Suprapubic skin (tissue), 4 donors: ENCODE results near the gene TCAIM.

ENCODE experiments used
- EP300 ChIP-seq: sonication (generic); formaldehyde crosslinking; IDR thresholded peaks from one replicate; pipeline ENCODE4 v1.6.1; 2017; ENCODE audit warnings: antibody characterized with exemption
- POLR2A ChIP-seq, 2 donors: fragments of 450-650 bp; IDR thresholded peaks; one replicate each; pipeline ENCODE4 v1.6.1; 2017; ENCODE audit warnings: antibody characterized with exemption in 2 of 2, mild to moderate bottlenecking in 2 of 2, moderate library complexity in 2 of 2
- POLR2AphosphoS5 ChIP-seq, 3 donors: sonication (generic); formaldehyde crosslinking; IDR thresholded peaks; one replicate each; pipeline ENCODE4 v1.6.1; 2017; ENCODE audit warnings: antibody characterized with exemption in 3 of 3
- TF ChIP-seq, protein P1 (sequence below), 2 donors: fragments of 200-600 bp in 1 of 2; fragments of 450-650 bp in 1 of 2; sonication (generic) in 1 of 2; IDR thresholded peaks; one replicate each; pipeline ENCODE4 v1.5.1; 2016 to 2019; ENCODE audit warnings: antibody characterized with exemption in 2 of 2, mild to moderate bottlenecking in 1 of 2, moderate library complexity in 1 of 2

DNA sequence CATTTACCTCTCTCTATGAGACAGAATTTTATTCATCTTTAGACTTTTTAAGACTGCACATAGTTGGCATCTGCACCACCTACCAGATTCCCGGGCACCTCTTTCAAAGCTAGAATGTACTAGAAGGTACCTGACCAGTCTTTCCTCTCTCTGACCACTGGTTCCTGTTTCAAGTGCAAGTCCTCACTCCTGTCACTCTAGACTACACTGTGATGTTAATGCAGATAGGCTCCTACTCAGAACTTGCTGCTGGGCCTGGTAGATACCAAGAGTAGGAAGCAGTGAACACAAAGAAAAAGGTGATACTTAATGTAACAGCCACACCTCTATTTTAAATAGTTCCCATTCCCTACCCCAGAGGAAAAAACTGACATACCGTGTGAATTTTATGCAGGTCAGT lies 8.1 kb upstream of the TCAIM start:
- TF ChIP-seq, protein P1, sequence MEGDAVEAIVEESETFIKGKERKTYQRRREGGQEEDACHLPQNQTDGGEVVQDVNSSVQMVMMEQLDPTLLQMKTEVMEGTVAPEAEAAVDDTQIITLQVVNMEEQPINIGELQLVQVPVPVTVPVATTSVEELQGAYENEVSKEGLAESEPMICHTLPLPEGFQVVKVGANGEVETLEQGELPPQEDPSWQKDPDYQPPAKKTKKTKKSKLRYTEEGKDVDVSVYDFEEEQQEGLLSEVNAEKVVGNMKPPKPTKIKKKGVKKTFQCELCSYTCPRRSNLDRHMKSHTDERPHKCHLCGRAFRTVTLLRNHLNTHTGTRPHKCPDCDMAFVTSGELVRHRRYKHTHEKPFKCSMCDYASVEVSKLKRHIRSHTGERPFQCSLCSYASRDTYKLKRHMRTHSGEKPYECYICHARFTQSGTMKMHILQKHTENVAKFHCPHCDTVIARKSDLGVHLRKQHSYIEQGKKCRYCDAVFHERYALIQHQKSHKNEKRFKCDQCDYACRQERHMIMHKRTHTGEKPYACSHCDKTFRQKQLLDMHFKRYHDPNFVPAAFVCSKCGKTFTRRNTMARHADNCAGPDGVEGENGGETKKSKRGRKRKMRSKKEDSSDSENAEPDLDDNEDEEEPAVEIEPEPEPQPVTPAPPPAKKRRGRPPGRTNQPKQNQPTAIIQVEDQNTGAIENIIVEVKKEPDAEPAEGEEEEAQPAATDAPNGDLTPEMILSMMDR (IDR thresholded peaks at IDR 0.05), result no peak
- TF ChIP-seq EP300 (no peak), POLR2A (IDR thresholded peaks at IDR 0.05) (no peak), POLR2AphosphoS5 (IDR thresholded peaks at IDR 0.05) (no peak)
